ENCODE results near the gene LONRF2.

GRCh38 chr2:100321866-100322820 is at the start of gene LONRF2:
- TF ChIP-seq CTCF (conservative IDR thresholded peaks at IDR 0.05 in 1 of 2, IDR thresholded peaks at IDR 0.05 in 1 of 2; ENCODE audit: low read depth in 1 of 2, low read length in 2 of 2) (no peak), EZH2 (IDR thresholded peaks at IDR 0.05; ENCODE audit: low read length, missing control alignments) (peak; percentile 73)

Data from fibroblast of lung (primary cell).